PFSK-1 (cell line): ENCODE data around the gene SSH2.

Source experiments
- FOXP2 ChIP-seq: optimal IDR thresholded peaks from 2 replicates; pipeline ENCODE3; 2011; ENCODE audit warnings: borderline replicate concordance, control low read depth, inconsistent platforms; ENCODE audit not compliant: insufficient read depth; ENCODE audit errors: extremely low read length, extremely low read depth
- POLR2AphosphoS5 ChIP-seq: IDR thresholded peaks from 2 replicates; pipeline ENCODE4 v1.6.1; 2012; ENCODE audit warnings: low read depth, mild to moderate bottlenecking, control low read depth, low read length, moderate library complexity
- SIN3A ChIP-seq: IDR thresholded peaks from 2 replicates; pipeline ENCODE4 v1.6.1; 2012; ENCODE audit warnings: mild to moderate bottlenecking, low read length, moderate library complexity, borderline replicate concordance; ENCODE audit not compliant: insufficient read depth
- TAF1 ChIP-seq: IDR thresholded peaks from 2 replicates; pipeline ENCODE4 v1.6.1; 2012; ENCODE audit warnings: low read length, control low read depth, borderline replicate concordance; ENCODE audit not compliant: insufficient read depth
- TF ChIP-seq, protein P1 (sequence below), 2 experiments: IDR thresholded peaks; 2 replicates each; pipeline versions ENCODE4 v1.6.1 to v1.8.0; 2011 to 2012; ENCODE audit warnings: low read depth in 2 of 2, low read length in 2 of 2, control low read depth in 1 of 2, inconsistent platforms in 1 of 2, mild to moderate bottlenecking in 1 of 2, moderate library complexity in 1 of 2; ENCODE audit not compliant: insufficient read depth in 1 of 2

Gene SSH2

DNA sequence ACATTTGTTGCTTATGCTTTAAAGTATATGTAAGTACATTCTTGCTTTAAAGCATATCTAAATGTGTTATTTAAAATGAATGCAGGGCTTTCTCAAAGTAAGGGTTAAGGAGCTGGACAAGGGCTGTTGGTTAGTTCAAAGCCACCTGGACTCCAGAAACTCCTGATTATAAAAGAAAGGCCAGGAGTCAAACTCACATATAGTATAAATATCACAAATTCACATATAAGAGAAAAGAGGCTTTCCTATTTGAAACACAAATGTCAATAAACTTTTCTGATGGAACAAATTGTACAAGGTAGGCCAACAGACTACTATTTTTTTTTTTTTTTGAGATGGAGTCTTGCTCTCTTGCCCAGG lies 222.8 kb downstream of the SSH2 start:
- TF ChIP-seq, protein P1, sequence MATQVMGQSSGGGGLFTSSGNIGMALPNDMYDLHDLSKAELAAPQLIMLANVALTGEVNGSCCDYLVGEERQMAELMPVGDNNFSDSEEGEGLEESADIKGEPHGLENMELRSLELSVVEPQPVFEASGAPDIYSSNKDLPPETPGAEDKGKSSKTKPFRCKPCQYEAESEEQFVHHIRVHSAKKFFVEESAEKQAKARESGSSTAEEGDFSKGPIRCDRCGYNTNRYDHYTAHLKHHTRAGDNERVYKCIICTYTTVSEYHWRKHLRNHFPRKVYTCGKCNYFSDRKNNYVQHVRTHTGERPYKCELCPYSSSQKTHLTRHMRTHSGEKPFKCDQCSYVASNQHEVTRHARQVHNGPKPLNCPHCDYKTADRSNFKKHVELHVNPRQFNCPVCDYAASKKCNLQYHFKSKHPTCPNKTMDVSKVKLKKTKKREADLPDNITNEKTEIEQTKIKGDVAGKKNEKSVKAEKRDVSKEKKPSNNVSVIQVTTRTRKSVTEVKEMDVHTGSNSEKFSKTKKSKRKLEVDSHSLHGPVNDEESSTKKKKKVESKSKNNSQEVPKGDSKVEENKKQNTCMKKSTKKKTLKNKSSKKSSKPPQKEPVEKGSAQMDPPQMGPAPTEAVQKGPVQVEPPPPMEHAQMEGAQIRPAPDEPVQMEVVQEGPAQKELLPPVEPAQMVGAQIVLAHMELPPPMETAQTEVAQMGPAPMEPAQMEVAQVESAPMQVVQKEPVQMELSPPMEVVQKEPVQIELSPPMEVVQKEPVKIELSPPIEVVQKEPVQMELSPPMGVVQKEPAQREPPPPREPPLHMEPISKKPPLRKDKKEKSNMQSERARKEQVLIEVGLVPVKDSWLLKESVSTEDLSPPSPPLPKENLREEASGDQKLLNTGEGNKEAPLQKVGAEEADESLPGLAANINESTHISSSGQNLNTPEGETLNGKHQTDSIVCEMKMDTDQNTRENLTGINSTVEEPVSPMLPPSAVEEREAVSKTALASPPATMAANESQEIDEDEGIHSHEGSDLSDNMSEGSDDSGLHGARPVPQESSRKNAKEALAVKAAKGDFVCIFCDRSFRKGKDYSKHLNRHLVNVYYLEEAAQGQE (IDR thresholded peaks at IDR 0.05; ENCODE audit: insufficient read depth in 1 of 2, low read depth in 2 of 2, low read length in 2 of 2): no peak
- no peak for TF ChIP-seq TAF1
- TF ChIP-seq SIN3A: no peak
- TF ChIP-seq FOXP2: no peak
- no peak for TF ChIP-seq POLR2AphosphoS5

DNA sequence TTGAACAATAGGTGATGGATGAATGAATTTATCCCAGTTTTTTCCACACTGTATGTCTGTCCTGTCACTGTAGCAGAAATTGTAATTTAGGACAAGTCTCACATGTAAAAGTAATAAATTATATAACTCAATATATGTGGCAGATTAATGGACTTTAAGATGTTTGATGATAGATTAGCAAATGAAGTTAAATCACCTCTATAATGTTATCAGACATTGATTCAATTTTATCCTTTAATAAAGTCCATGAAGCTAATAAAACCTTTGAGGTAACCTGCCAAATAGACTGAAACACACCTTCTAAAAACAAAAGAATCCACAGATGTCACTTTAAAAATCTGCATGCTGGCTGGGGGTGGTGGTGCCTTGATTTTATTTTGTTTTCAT lies 224.0 kb downstream of the SSH2 start:
- no peak for TF ChIP-seq FOXP2
- TF ChIP-seq, protein P1 (IDR thresholded peaks at IDR 0.05; ENCODE audit: insufficient read depth in 1 of 2, low read depth in 2 of 2, low read length in 2 of 2): no peak
- TF ChIP-seq SIN3A: no peak
- no peak for TF ChIP-seq POLR2AphosphoS5

DNA sequence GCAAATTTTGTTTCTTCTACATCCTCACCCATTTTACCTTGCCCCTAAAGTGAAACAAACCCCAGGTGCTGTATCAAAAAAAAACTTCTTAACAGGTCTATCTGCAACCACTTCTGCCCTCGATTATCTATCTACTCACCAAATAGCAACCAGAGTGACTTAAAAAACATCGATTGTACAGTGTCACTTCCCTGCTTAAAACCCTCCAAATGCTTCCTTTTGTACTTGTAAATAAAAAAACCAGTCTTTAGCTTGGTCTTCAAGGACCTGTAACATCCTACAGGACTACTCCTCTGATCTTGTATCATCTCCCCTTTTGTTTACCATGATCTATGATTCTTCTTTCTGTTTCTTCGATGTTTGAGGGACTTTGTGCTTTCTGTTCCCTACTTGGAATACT lies 224.6 kb downstream of the SSH2 start:
- TF ChIP-seq TAF1: no peak
- no peak for TF ChIP-seq FOXP2
- TF ChIP-seq, protein P1 (IDR thresholded peaks at IDR 0.05; ENCODE audit: insufficient read depth in 1 of 2, low read depth in 2 of 2, low read length in 2 of 2): no peak
- TF ChIP-seq SIN3A: no peak
- TF ChIP-seq POLR2AphosphoS5: no peak

DNA sequence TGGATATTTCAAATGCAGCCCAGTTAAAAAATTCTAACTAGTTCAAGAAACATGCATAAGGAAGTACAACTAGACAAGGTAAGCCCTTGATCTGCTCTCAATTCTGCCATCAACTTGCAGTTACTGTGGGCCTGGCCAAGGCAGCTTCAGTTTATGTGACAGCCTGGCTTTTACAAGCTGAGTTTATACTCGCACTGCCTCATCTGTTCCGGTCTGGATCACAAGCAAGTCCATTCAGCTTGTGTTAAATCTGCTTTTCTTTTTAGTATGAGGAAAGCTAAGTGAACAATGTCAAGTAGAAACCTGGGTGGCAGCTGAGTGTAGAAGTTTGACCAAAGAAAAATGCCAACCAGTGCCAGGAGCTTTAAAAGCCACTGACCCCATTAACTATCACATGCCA lies 230.7 kb downstream of the SSH2 start:
- no peak for TF ChIP-seq SIN3A
- no peak for TF ChIP-seq POLR2AphosphoS5
- no peak for TF ChIP-seq FOXP2
- TF ChIP-seq, protein P1 (IDR thresholded peaks at IDR 0.05; ENCODE audit: insufficient read depth in 1 of 2, low read depth in 2 of 2, low read length in 2 of 2): no peak
- TF ChIP-seq TAF1: no peak

DNA sequence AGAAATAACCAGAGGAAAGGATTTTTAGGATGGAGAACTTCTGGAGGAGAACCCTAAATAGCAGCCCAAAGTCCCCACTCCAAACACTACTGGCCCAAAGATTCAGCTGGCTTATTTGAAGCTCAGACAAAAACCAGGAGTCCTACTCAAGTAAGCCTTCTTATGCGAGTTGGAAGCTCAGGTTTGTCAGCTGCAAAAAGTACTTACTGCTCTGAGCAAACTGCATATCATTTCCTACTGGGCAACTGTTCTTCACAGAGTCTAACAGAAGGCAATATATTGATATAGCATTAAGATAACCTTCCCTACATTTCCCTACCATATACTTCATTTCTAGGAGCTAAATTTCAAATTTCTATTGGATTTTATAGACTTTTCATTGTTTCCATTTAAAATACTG lies 231.2 kb downstream of the SSH2 start:
- TF ChIP-seq SIN3A (no peak), TAF1 (no peak), POLR2AphosphoS5 (no peak), FOXP2 (no peak)
- TF ChIP-seq, protein P1 (IDR thresholded peaks at IDR 0.05; ENCODE audit: insufficient read depth in 1 of 2, low read depth in 2 of 2, low read length in 2 of 2): no peak
